ENCODE measurements around the gene CKS1B. TPM values are rescaled to one million over a fixed set of nuclear protein-coding genes. Genes with fewer than 3 reads are reported as not detected.
"Not testable (repeated sequence)": the region's sequence is repeated elsewhere in the genome, so short reads cannot be mapped to it uniquely, and the experiment has no call there.

The CKS1B gene
- total RNA-seq, 2 donors from 2014 or later = 22.5 to 23.4 TPM

DNA sequence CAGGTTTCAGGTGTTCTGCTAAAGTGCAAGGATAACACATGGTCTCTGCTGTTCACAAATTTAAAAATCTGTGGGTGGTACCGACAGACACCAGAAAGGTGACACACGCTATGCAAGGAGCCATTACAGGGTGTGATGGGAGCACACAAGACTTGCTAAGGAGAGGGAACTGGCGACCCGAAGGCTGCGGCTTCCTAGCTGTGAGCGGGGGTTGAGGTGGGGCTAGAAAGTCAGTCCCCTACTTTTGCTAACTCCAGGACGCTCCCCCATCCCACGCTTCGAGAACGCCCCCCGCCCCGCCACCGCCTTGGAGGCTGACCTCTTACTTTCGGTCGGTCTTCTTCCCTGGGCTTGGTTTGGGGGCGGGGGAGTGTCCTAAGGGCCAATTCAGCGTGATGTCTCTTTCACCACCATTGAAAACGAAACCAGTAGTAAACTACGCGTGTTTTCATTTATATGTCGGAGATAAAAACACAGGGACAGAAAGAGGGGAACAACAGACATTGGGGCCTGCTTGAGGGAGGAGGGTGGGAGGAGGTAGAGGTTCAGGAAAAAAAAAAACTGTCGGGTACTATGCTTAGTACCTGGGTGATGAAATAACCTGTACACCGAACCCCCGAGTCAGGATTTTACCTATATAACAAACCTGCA lies 1.1 kb downstream of the CKS1B start:
- peak; percentile 89 for DNase-seq (ENCODE audit: low spot score)
- intact Hi-C loops (cut with DNase I) = loop anchor here in 1 of 2 donors (2.0 kb wide), 1 partner anchor 43 kb away; no protein-coding TSS in a partner anchor

- not testable (repeated sequence) for DNase-seq (ENCODE audit: low spot score)
- intact Hi-C loops (cut with DNase I) = loop anchor here in 1 of 2 donors (2.0 kb wide), 1 partner anchor 41 kb away; no protein-coding TSS in a partner anchor
Measured at GRCh38 chr1:154977762-154978161, 3.3 kb downstream of the CKS1B start.

- intact Hi-C loops (cut with DNase I) = no loop called here
- no peak for DNase-seq (ENCODE audit: low spot score)
Measured at GRCh38 chr1:154978360-154978759, 3.9 kb downstream of the CKS1B start.

DNA sequence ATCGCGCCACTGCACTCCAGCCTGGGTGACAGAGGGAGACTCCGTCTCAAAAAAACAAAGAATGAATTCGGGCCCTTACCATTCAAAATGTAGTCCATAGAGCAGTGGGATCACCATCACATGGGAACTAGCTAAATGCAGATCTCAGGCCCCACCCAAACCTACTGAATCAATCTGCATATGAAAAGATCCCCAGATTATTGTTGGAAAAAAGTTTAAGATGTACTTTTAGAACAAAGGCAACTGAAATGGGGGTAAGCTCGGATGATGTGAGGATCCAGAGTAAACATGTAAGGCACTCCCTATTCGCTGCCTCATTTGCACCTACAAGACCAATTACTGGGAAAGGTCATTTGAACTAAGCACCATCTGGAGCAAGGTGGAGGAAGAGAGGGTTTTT lies 7.9 kb downstream of the CKS1B start:
- intact Hi-C loops (cut with DNase I) = no loop called here
- DNase-seq (ENCODE audit: low spot score) = no peak

DNA sequence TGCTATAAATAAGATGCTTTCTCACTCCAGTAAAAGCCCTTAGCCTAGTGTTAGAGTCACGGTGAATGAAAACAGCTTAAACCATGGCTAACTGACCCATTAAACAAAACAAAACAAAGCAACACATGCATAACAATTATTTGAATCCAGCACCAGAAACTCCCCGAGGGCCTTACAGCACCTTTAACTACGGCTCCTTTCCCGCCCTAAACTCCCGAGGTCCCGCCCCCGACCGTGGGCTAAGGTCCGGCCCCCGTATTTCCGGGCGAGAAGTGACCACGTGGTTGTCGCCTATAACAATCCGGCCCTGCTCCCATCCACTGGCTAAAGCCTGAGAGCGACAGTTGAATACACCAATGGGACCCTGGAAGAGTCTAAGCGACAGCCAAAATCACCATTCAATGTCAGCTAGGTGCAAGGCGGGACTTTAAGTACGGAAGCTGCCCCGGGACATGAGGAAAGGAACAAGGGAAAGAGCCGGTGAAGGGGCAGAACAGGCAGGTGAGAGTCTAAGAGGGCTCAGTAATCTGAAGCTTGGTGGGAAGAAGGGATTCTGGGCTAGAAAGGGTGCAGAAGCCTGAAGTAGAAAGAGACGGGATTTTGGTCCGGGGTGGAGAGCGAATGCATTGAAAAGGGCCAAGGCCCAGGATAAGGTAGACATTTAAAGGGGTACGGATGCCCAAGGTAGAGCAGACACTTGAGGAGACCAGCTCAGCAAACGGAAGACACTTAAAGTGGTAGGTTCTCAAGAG lies 8.6 kb downstream of the CKS1B start, which contains the start of gene FLAD1:
Gene FLAD1, plus strand, starts transcription at position 448 of the 752 bp plus-strand sequence. CDS start 351 bp downstream, outside the sequence.
- intact Hi-C loops (cut with DNase I) = no loop called here

DNA sequence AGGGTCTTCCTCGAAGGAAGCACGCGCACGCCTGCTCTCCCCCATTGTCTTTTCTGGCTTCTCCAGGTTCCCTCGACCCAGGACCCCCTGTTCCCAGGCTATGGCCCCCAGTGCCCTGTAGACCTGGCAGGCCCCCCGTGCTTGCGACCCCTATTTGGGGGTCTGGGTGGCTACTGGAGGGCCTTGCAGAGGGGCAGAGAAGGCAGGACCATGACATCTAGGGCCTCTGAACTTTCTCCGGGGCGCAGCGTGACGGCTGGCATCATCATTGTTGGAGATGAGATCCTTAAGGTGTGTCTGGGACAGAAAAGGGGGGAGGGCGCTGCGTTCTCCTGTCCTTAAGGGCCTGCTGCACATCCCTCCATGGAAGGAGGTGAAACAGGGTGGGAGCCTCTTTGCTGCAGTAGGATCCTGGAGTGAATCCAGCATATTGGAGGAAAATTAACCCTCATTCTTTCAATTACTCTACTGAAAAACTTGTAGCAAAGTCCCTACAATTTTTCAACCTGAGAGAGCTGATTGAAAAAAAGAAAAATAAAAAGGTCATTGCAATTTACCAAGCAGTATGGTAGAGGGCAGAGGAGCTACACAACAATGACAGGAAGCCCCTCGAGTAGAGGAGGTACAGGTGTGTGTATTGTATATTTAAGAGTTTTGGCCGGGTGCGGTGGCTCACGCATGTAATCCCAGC lies 9.4 kb downstream of the CKS1B start:
- DNase-seq (ENCODE audit: low spot score) = peak; percentile 63
- intact Hi-C loops (cut with DNase I) = no loop called here

More for the DNA sequence above, 8.6 kb downstream of the CKS1B start, which contains the start of gene FLAD1:
- DNase-seq (ENCODE audit: low spot score) = peak; percentile 97

GRCh38 chr1:154986736-154987135 lies 12.3 kb downstream of the CKS1B start:
- intact Hi-C loops (cut with DNase I); DNase-seq (ENCODE audit: low spot score): not testable (repeated sequence)

DNA sequence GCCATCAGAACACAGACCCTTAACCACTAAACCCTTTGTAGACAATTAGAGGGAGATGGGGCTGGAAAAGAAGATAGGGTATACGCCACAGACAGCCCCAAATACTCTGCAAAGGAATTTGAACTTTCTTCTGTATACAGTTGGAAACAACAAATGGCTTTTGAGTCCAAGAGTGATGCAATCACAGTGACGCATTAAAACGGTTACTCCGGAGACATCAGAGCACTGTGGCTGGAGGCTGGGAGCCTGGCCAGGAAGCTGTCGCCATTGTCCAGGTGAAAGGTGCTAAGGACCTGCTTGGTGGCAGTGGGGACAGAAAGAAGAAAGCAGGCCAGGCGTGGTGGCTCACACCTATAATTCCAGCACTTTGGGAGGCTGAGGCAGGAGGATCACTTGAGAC lies 12.8 kb downstream of the CKS1B start:
- intact Hi-C loops (cut with DNase I) = no loop called here
- DNase-seq (ENCODE audit: low spot score) = peak; percentile 35

DNA sequence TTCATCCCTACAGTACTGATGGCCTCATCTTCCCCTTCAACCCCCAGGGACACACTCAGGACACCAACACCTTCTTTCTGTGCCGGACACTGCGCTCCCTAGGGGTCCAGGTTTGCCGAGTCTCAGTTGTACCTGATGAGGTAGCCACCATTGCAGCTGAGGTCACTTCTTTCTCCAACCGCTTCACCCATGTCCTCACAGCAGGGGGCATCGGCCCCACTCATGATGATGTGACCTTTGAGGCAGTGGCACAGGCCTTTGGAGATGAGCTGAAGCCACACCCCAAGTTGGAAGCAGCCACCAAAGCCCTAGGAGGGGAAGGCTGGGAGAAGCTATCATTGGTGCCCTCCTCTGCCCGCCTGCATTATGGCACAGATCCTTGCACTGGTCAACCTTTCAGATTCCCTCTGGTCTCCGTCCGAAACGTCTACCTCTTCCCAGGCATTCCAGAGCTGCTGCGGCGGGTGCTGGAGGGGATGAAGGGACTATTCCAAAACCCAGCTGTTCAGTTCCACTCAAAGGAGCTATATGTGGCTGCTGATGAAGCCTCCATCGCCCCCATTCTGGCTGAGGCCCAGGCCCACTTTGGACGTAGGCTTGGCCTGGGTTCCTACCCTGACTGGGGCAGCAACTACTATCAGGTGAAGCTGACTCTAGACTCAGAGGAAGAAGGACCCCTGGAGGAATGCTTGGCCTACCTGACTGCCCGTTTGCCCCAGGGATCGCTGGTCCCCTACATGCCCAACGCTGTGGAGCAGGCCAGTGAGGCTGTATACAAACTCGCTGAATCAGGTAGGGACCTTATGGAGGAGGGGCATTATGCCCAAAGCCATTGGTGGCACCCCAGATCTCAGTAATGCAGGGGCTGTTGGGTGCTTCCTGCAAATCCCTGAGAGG lies 13.8 kb downstream of the CKS1B start:
- intact Hi-C loops (cut with DNase I) = no loop called here
- DNase-seq (ENCODE audit: low spot score) = peak; percentile 64

DNA sequence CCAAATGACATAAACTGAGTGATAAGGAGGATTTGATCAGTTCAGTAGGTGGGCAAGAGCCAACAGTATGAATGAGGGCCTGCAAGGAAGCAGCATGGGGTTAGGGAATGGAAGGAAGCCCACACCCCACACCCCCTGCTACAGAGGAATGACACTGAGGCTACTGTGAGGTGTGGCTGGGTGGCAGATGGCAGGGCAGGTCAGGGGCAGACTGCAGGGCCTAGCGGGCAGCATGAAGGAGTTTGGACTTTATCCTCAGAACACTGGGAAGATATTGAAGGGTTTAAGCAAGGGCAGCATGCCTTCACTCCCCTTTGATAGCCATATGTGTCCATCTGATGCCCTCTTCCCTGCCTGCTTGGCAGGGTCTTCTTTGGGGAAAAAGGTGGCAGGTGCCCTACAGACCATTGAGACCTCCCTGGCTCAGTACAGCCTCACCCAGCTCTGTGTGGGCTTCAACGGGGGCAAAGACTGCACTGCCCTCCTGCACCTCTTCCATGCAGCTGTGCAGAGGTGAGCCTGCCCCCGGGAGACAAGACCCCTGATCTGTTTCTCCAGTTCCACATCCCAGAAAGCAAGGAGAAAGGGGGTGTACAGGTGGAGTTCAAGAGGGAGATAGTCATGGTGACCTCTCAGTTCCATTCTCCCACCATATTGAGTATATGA lies 14.8 kb downstream of the CKS1B start:
- intact Hi-C loops (cut with DNase I) = no loop called here

DNA sequence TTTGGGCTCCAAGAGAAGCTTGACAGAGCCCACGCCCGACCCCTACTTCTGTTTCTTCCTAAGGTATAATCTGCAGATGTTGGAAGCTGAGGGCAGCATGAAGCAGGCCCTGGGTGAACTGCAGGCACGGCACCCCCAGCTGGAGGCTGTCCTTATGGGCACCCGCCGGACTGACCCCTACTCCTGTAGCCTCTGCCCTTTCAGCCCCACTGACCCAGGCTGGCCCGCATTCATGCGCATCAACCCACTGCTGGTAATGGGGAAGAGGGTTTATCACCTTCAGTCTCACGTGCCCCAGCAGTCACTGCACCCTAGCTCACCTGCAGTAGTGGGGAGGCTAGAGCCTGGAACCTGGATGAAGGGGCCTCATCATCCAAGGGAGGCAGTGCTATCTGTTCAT lies 15.8 kb downstream of the CKS1B start:
- intact Hi-C loops (cut with DNase I) = no loop called here
- peak; percentile 53 for DNase-seq (ENCODE audit: low spot score)

More for the DNA sequence above, 14.8 kb downstream of the CKS1B start:
- DNase-seq (ENCODE audit: low spot score) = peak; percentile 48

DNA sequence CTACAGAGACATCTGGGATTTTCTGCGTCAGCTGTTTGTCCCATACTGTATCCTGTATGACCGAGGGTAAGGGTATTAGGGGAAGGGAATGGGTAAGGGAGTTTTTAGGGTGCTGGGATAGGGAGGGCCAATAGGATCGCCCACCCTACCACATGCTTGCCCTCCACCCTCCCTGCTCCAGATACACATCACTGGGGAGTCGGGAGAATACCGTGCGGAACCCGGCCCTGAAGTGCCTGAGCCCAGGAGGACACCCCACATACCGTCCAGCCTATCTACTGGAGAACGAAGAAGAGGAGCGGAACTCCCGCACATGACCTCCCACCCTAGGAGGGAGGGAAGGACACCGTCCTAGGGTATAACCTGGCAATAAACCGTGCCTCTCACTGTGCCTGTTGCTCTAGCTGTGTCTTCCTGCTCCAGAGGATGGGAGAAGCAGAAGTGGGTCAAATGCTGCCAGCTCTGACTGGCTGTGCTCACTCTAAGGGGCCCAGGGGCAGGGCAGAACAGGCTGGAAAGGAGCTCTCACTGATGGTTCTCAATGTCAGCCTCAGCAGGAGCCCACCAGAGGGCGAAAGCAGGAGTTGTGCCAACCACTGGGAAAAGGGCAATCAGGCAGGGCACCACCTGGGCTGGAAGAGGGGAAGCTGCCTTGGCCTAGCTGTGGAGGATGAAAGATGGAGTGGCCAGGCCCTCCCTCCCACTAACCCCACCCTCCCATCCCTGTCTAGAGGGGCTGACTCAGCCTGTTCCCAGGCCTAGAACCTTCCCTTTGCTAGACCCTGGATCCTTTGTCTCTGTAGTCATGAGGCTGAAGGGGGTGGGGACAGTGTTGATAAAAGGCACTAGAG lies 18.5 kb downstream of the CKS1B start:
- peak; percentile 50 for DNase-seq (ENCODE audit: low spot score)
- intact Hi-C loops (cut with DNase I) = no loop called here

GRCh38 chr1:154993572-154994268 lies 19.2 kb downstream of the CKS1B start, which contains the start of gene LENEP:
TSS of gene LENEP (plus strand) at chr1:154993586. CDS start at chr1:154993608, 22 bp downstream.
- DNase-seq (ENCODE audit: low spot score) = peak; percentile 70
- intact Hi-C loops (cut with DNase I) = no loop called here

DNA sequence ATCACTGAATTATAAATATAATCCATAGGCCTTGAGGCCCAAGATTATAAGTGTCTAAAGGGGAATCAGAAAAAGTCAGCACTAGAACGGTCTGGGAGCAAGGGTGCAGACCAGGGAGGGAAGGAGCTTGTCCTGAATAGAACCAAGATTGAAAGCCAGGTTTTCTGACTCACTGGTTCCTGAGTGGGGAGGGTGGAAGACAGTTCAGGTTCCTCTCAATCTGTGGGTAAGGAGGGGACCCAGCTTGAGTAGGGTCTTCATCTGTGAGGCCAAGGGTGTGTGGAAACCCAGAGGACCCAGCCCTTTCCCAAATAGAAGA lies 19.7 kb downstream of the CKS1B start:
- intact Hi-C loops (cut with DNase I) = no loop called here
- DNase-seq (ENCODE audit: low spot score) = peak; percentile 12

DNA sequence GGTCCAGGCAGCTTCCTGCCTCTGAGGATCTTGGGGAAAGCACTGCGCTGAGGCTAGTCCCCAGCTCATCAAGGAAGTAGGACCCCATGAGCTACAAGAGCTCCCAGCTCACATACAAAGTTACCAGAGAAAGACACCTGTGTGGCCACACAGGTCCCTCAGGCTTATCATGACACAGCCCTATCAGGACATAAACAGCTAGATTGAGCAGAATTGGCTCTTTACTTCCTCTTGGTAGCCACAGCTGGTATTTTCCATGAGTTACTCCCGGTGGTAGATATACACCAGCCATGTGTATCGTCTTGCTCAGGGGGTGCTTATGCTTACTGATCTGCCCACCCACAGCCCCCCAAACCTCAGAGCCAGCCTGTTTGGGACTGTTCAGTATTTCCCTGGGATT lies 20.1 kb downstream of the CKS1B start:
- no peak for DNase-seq (ENCODE audit: low spot score)
- intact Hi-C loops (cut with DNase I) = no loop called here

- peak; percentile 82 for DNase-seq (ENCODE audit: low spot score)
- intact Hi-C loops (cut with DNase I) = not testable (repeated sequence)
Measured at GRCh38 chr1:154995301-154995983, 21.0 kb downstream of the CKS1B start.

Data from posterior vena cava (tissue), 2 donors.